WI38 (cell line): ENCODE data around the gene PAAF1.

Source experiments
- H3K4me3 ChIP-seq: 2 replicates; pipeline ENCODE4 v1.5.1; 2011; ENCODE audit warnings: low read depth, mild to moderate bottlenecking, control low read depth, low read length
- TF ChIP-seq, protein P1 (sequence below): IDR thresholded peaks from 2 replicates; pipeline ENCODE4 v1.5.1; 2012; ENCODE audit warnings: low read depth, mild to moderate bottlenecking, control low read depth, low read length

Gene PAAF1

DNA sequence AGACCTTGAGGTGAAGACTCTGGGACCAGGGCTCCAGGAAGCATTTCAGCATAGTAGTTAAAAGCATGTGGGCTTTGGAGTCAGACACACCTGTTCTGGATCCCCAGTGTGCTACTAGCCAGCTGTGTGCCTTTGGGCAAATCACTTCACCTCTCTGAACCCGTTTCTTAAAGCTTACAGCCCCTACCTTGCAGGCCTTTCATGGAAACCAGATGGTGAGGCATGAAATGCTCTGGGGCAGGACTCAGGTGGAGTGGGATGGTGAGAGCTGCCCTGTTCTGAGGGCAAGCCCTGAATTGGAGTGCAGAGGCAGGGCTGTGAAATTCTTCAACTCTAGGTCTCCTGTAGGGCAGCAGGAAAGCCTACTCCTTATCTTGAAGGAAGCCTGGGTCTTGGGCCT lies 95.4 kb downstream of the PAAF1 start:
- TF ChIP-seq, protein P1, sequence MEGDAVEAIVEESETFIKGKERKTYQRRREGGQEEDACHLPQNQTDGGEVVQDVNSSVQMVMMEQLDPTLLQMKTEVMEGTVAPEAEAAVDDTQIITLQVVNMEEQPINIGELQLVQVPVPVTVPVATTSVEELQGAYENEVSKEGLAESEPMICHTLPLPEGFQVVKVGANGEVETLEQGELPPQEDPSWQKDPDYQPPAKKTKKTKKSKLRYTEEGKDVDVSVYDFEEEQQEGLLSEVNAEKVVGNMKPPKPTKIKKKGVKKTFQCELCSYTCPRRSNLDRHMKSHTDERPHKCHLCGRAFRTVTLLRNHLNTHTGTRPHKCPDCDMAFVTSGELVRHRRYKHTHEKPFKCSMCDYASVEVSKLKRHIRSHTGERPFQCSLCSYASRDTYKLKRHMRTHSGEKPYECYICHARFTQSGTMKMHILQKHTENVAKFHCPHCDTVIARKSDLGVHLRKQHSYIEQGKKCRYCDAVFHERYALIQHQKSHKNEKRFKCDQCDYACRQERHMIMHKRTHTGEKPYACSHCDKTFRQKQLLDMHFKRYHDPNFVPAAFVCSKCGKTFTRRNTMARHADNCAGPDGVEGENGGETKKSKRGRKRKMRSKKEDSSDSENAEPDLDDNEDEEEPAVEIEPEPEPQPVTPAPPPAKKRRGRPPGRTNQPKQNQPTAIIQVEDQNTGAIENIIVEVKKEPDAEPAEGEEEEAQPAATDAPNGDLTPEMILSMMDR: no peak
- H3K4me3 ChIP-seq: no peak overlapping the region

DNA sequence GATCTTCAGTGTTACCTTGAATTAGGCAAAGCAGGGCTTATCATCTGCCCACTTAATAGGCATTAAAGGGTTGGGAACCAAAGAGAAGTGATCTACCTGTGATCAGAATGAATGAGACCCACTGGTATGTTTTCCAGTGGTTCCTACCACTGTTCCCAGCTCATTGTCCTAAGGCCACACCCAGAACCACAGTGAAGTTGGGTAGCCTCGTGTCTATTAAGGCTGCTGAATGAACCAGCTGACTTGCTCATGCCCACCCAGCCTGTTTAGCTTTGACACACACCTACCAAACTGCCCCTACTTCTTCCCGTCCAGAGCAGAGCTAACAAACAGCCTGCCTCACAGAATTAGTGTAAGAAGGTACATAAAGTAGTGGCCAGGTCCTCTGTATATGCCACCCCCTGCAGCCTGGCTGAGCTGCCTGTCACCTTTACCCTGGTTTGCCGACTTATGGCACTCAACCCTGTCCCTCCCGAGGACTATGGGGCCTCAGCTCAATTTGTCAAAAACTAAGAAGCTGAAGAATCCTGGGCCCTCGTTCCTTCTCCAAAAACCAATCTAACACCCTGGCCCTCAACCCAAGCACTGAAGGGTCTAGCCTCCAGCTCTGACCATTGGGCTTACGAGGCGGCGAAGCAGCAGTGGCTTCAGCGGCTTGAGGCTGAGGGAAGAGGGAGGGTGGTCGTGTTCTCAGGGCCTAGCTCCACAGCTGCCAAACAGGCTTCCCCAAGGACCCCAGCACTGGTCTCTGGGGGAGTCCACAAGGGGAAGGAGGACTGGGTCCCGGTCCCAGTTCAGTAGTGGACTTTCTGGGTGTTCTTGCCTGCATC lies 96.0 kb downstream of the PAAF1 start:
- TF ChIP-seq, protein P1: no peak

DNA sequence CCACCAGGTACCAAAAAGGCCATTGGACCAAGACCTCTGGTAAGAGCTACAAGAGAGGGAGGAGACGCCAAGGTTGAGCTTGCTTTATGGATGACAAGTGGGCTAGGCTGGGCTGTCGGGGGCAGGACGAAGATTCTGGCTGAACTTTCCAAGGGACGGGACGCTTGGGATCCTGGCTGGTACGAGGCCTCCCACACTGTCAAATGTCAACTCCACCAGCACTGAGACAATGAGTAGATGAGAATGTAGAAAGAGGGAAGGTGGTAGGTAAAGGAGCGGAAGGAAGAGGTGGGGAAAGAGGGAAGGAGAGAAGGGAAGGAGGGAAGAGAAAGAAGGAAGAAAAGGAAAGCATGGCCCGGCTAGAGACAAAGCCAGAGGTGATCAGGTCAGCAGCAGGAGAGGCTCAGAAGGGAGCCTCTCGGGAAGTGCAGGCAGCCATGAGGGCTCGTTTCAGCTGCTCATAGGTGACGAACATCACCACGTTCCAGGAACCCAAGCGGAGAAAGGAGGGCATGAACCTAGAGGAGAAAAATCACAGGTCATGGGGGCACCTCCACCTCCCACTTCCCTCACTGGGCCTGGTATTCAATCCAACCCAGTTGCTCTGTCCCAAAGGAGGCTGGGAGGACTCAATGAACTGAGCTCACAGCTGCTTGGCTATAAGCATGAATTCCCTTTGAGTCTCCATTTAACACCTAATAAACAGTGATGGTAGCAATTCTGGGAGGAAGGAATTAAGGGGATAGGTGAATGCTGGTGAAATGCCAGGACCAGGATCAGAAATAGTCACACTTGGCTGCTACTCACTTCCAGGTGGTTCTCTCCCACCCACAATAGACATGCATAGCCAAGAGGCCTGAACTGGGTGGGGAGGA lies 98.0 kb downstream of the PAAF1 start:
- H3K4me3 ChIP-seq: no peak overlapping the region
- TF ChIP-seq, protein P1: no peak

More for the DNA sequence above, 96.0 kb downstream of the PAAF1 start:
- no peak overlapping the region for H3K4me3 ChIP-seq

DNA sequence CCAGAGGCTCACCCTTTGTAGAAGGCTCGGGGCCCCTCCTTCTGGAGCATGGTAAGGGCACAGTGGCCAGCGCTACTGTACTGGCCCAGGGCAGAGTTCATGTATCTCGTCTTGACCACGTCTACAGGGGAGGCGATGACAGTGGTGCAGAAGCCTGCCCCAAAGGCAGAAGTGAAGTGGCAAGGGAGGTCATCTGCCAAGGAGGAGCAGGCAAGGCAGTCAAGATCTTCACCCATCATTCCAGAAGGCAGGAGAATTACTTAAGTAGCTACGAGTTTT lies 98.6 kb downstream of the PAAF1 start:
- no peak overlapping the region for H3K4me3 ChIP-seq
- TF ChIP-seq, protein P1: no peak

DNA sequence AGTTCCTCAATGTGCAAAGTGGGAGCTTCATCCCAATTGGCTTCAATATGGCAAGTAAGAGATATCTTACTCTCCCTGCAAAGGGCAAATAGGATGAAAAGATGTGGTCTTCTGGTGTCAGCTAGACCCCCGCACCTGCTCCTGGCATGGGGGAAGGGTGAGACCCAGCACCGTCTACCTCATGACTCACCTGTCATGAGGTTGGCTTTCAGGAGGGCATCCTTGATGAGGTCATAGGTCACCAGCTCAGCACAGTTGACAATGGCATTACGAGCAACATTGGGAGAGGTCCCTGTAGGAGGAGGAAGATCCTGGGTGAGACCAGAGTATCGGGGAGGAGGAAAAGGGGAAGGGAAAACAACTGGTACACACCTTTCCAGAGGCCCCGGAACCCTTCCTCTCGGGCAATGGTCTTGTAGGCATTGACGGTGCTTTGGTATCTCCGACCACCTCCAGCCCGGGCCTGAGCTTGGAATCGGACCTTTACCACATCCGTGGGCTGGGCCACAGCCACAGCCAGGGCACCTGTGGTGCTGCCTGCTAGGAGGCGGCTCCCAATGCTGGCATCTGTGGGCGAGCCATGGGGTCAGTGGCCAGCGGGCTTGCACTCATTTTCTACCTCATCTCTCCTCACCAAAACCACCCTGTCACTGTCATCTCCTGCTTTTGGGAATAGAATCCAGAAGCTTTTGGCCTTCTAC lies 99.8 kb downstream of the PAAF1 start:
- TF ChIP-seq, protein P1: no peak
- no peak overlapping the region for H3K4me3 ChIP-seq

DNA sequence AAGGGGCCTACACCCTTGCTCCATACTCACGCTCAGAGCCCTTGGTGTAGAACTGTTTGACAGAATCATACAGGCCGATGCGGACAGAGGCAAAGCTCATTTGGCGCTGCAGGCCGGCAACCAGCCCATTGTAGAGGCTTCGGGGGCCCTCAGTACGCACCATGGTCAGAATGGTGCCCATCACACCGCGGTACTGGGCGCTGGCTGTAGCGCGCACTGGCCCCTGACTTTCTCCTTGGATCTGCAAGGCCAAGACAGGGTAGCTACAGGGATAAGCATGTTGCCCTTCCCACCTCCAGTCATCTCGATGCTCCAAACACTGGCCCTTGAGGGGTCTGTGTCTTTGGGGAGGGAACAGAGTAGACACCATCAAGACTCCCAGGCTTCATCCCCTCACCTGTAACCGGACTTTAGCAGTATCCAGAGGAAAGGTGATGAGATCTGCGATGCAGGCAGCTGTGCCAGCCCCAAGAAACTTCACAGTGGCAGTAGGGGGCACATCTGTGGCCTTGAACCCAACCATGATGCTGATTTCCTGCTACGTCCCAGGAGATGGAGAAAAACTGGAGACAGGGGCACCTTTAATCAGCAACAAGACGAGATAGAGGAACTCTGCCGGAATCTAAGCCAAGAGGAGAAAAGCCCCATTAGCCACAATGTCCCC lies 101.2 kb downstream of the PAAF1 start:
- H3K4me3 ChIP-seq: no peak overlapping the region
- TF ChIP-seq, protein P1: no peak
